Neuron (in vitro differentiated cells): ENCODE results near the gene DES.
A peak's percentile ranks its signal among the peaks of the same experiment; 100 is the strongest.

ENCODE experiments used
- H2AFZ ChIP-seq: one replicate; pipeline ENCODE4 v1.6.1; 2013; ENCODE audit warnings: low read depth, mild to moderate bottlenecking, inconsistent platforms, low read length, moderate library complexity
- H3K27me3 ChIP-seq: one replicate; pipeline ENCODE4 v1.6.1; 2013; ENCODE audit warnings: low read length; ENCODE audit not compliant: insufficient read depth
- H3K36me3 ChIP-seq: one replicate; pipeline ENCODE4 v1.6.1; 2013; ENCODE audit warnings: low read length; ENCODE audit not compliant: insufficient read depth
- H3K4me1 ChIP-seq: one replicate; pipeline ENCODE4 v1.6.1; 2013; ENCODE audit warnings: low read length; ENCODE audit not compliant: insufficient read depth
- H3K4me3 ChIP-seq: 2 replicates; pipeline ENCODE4 v1.5.1; 2013; ENCODE audit warnings: mild to moderate bottlenecking, low read length, moderate library complexity
- H3K9me3 ChIP-seq: one replicate; pipeline ENCODE4 v1.6.1; 2013; ENCODE audit warnings: low read length

Gene DES

GRCh38 chr2:219418155-219419011 lies at the start of gene DES:
DES (plus strand) TSS chr2:219418377; CDS start chr2:219418463, 86 bp downstream.
- no peaks in the 10 kb centered on the region for H3K27me3 ChIP-seq
- no peak within 1 kb of the TSS for H2AFZ ChIP-seq
- H3K4me3 ChIP-seq, result no peak within 1 kb of the TSS
- H3K36me3 ChIP-seq, result no peaks in the 10 kb centered on the region
- peaks cover 12% of the 10 kb centered on the region for H3K4me1 ChIP-seq
- H3K9me3 ChIP-seq, result no peaks in the 10 kb centered on the region

GRCh38 chr2:219368690-219369191 lies 49.4 kb upstream of the DES start:
- Histone ChIP-seq H3K4me3 (no peak overlapping the region), H3K27me3 (no peaks in the 10 kb centered on the region), H3K36me3 (peaks cover 2% of the 10 kb centered on the region), H3K9me3 (no peaks in the 10 kb centered on the region), H2AFZ (no peak overlapping the region), H3K4me1 (no peaks in the 10 kb centered on the region)

- H3K4me1 ChIP-seq, result no peaks in the 10 kb centered on the region
- peaks cover 6% of the 10 kb centered on the region for H3K36me3 ChIP-seq
- no peak overlapping the region for H2AFZ ChIP-seq
- H3K27me3 ChIP-seq, result no peaks in the 10 kb centered on the region
- H3K9me3 ChIP-seq, result no peaks in the 10 kb centered on the region
- no peak overlapping the region for H3K4me3 ChIP-seq
These were observed 48.7 kb upstream of the DES start for GRCh38 chr2:219369447-219369861.

- H3K27me3 ChIP-seq, result no peaks in the 10 kb centered on the region
- no peak overlapping the region for H2AFZ ChIP-seq
- no peaks in the 10 kb centered on the region for H3K9me3 ChIP-seq
- H3K36me3 ChIP-seq, result peaks cover 27% of the 10 kb centered on the region
- H3K4me1 ChIP-seq, result peaks cover 6% of the 10 kb centered on the region
- no peak overlapping the region for H3K4me3 ChIP-seq
These were observed 39.9 kb upstream of the DES start for GRCh38 chr2:219378163-219378851.

- peaks cover 28% of the 10 kb centered on the region for H3K36me3 ChIP-seq
- no peaks in the 10 kb centered on the region for H3K9me3 ChIP-seq
- H3K4me3 ChIP-seq, result no peak overlapping the region
- no peak overlapping the region for H2AFZ ChIP-seq
- no peaks in the 10 kb centered on the region for H3K27me3 ChIP-seq
- H3K4me1 ChIP-seq, result peaks cover 6% of the 10 kb centered on the region
These were observed 37.3 kb upstream of the DES start for GRCh38 chr2:219380926-219381325.

- peaks cover 28% of the 10 kb centered on the region for H3K36me3 ChIP-seq
- no peak overlapping the region for H2AFZ ChIP-seq
These were observed 36.7 kb upstream of the DES start for GRCh38 chr2:219381448-219381847.

GRCh38 chr2:219384083-219384713 lies 34.0 kb upstream of the DES start:
- no peak overlapping the region for H3K4me3 ChIP-seq
- peaks cover 28% of the 10 kb centered on the region for H3K36me3 ChIP-seq
- H3K4me1 ChIP-seq, result peaks cover 12% of the 10 kb centered on the region
- no peaks in the 10 kb centered on the region for H3K9me3 ChIP-seq
- H3K27me3 ChIP-seq, result no peaks in the 10 kb centered on the region
- H2AFZ ChIP-seq, result no peak overlapping the region

More at GRCh38 chr2:219381448-219381847, 36.7 kb upstream of the DES start:
- Histone ChIP-seq H3K27me3 (no peaks in the 10 kb centered on the region), H3K9me3 (no peaks in the 10 kb centered on the region), H3K4me1 (peaks cover 10% of the 10 kb centered on the region), H3K4me3 (no peak overlapping the region)

GRCh38 chr2:219384859-219385258 lies 33.3 kb upstream of the DES start:
- Histone ChIP-seq H3K27me3 (no peaks in the 10 kb centered on the region), H3K36me3 (peaks cover 28% of the 10 kb centered on the region), H3K9me3 (no peaks in the 10 kb centered on the region), H2AFZ (no peak overlapping the region), H3K4me1 (peaks cover 12% of the 10 kb centered on the region), H3K4me3 (no peak overlapping the region)

- H2AFZ ChIP-seq, result no peak overlapping the region
- peaks cover 22% of the 10 kb centered on the region for H3K36me3 ChIP-seq
- H3K4me1 ChIP-seq, result peaks cover 12% of the 10 kb centered on the region
- no peaks in the 10 kb centered on the region for H3K27me3 ChIP-seq
- H3K9me3 ChIP-seq, result no peaks in the 10 kb centered on the region
- H3K4me3 ChIP-seq, result peak overlapping the region; percentile 94
These were observed 32.1 kb upstream of the DES start for GRCh38 chr2:219385958-219386520.

GRCh38 chr2:219386532-219387280 lies 31.5 kb upstream of the DES start:
- Histone ChIP-seq H3K9me3 (no peaks in the 10 kb centered on the region), H3K27me3 (no peaks in the 10 kb centered on the region), H3K36me3 (peaks cover 15% of the 10 kb centered on the region)

GRCh38 chr2:219387306-219388120 lies 30.7 kb upstream of the DES start, which contains the start of gene DNPEP:
DNPEP (minus strand) TSS chr2:219387912; CDS start chr2:219387794, 118 bp downstream.
- Histone ChIP-seq H3K36me3 (peaks cover 12% of the 10 kb centered on the region), H2AFZ (peak within 1 kb of the TSS; percentile 82), H3K27me3 (no peaks in the 10 kb centered on the region), H3K4me1 (peaks cover 12% of the 10 kb centered on the region), H3K4me3 (peak within 1 kb of the TSS; percentile 94), H3K9me3 (no peaks in the 10 kb centered on the region)

More at GRCh38 chr2:219386532-219387280, 31.5 kb upstream of the DES start:
- Histone ChIP-seq H3K4me1 (peaks cover 12% of the 10 kb centered on the region), H2AFZ (peak overlapping the region; percentile 82), H3K4me3 (peak overlapping the region; percentile 94)
